ENCODE measurements around the gene ZRANB1.

Gene ZRANB1

DNA sequence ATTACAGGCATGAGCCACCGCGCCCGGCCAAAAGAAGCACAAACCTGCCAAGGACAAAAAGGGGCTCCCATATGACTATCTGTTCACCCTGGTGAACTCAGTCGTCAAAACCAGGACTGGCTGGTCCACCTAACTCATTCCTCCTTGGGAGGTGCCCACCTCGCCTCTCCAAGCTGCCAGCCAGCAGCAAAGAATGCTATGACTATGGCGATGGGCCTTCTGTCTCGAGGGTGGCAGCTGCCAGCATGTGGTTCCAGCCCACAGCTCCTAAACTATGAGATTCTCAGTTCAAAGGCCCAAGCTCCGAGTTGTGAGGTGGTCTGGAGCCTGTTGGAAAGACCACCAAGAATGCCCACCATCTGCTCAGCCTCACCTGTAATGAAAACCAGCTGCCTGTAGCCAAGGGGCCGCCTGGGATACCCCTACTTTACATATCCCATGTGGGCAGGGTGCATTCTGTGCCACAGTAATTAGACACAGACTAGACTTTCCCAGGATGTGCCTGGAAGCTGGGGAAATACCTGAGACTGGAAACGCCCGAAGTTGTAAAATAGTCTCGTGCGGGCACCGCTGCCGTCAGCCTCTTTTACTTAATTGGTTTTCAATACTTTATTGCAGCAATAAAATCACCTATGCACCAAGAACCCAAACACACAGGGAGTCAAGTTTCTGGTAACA lies 71.1 kb downstream of the ZRANB1 start:
- TF ChIP-seq, protein P1, sequence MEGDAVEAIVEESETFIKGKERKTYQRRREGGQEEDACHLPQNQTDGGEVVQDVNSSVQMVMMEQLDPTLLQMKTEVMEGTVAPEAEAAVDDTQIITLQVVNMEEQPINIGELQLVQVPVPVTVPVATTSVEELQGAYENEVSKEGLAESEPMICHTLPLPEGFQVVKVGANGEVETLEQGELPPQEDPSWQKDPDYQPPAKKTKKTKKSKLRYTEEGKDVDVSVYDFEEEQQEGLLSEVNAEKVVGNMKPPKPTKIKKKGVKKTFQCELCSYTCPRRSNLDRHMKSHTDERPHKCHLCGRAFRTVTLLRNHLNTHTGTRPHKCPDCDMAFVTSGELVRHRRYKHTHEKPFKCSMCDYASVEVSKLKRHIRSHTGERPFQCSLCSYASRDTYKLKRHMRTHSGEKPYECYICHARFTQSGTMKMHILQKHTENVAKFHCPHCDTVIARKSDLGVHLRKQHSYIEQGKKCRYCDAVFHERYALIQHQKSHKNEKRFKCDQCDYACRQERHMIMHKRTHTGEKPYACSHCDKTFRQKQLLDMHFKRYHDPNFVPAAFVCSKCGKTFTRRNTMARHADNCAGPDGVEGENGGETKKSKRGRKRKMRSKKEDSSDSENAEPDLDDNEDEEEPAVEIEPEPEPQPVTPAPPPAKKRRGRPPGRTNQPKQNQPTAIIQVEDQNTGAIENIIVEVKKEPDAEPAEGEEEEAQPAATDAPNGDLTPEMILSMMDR (conservative IDR thresholded peaks at IDR 0.05) = no peak
- no peak overlapping the region for H3K27ac ChIP-seq

DNA sequence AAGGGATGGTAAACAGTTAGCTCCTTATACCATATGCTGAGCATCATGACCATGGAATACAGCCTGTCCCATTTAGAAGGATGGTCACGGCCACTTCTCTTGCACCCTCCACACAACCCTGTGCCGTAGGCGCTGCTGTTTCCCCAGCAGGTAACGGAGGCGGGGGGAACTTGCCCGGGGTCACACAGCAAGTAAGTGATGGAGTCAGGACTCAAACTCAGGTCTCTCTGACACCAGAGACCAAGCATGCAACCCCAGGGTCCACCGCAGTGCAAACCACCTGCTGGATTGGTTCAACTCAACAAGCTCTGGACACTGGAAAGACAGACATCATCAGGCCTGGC lies 71.6 kb downstream of the ZRANB1 start:
- no peak overlapping the region for H3K27ac ChIP-seq
- TF ChIP-seq, protein P1 (conservative IDR thresholded peaks at IDR 0.05) = no peak

GRCh38 chr10:125014086-125014830 lies 72.3 kb downstream of the ZRANB1 start:
- no peak overlapping the region for H3K27ac ChIP-seq
- TF ChIP-seq, protein P1 (conservative IDR thresholded peaks at IDR 0.05) = no peak

DNA sequence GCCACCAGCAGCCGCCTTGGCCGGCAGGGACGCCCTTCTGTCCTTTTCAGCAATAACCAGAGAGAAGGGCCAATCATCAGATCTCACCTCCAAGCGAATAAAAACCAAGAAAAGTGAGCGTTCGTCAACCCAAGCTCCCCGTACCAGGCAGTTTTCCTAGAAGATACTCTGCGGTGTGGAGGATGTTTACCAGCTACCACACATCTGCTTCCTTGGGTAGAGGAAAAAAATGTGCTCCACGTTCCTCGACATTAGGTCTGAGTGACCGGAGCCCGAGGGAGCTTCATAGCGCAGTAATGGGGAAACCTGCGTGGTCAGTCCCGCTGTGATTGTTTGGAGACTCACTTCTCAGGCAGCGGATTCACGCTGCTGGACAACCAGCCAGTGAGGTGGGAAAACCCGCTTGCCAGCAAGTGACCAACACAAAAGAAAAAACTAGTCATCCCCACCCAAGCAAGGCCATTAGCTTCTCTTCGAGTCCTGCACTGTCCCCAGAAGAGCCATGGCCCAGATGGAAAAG lies 73.0 kb downstream of the ZRANB1 start:
- no peak overlapping the region for H3K27ac ChIP-seq
- TF ChIP-seq, protein P1 (conservative IDR thresholded peaks at IDR 0.05) = no peak

- no peak overlapping the region for H3K27ac ChIP-seq
- TF ChIP-seq, protein P1 (conservative IDR thresholded peaks at IDR 0.05) = no peak
Observed at GRCh38 chr10:125015356-125015944, 73.5 kb downstream of the ZRANB1 start.

DNA sequence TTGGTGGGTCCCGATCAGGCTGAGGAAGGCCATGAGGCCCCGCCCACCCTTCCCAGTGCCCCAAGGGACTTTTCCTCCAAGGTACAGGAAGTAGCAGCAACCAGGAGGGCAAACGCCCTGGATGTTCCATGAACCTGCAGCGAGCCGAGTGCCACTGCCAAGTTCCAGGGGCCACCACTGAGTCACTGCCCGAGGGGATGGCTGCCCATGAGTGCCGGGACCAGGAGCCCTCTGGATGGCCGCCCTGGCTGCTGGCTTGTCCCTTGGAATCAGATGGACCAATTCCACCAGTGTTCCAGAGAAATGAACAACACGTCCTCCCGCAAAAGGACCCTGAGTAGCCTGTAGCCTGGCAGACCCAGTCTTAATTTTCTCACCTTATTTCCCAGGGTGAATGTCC lies 74.2 kb downstream of the ZRANB1 start:
- no peak overlapping the region for H3K27ac ChIP-seq
- TF ChIP-seq, protein P1 (conservative IDR thresholded peaks at IDR 0.05) = no peak

DNA sequence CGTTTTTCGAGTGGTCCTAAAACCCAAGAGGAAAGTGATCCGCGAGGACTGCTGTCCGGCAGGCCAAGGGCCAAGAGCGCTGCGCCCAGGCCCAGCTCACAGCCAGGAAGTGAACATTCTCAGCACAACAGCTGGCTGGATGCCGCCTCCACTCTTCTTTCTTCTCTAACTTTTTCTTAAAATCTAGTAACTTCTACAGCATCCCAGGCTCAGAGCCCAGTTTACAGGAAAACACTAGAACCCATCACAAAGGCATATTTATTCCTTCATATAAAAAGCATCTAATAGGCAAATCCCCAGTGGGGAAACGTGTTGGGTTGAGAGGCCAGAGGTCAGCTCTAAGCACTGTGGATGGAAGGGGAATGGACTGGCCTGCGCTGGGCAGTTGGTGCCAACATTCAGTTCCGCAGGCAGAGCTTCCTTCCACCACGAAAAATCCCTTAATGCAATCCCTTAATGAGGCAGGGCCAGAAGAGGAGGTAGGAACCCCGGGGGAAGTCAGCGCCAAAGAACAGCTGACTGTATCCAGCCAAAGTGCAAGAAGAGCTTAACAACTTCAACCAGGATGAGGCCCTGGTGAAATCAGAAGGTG lies 74.8 kb downstream of the ZRANB1 start:
- TF ChIP-seq, protein P1 (conservative IDR thresholded peaks at IDR 0.05) = no peak

More for the DNA sequence above, 74.8 kb downstream of the ZRANB1 start:
- H3K27ac ChIP-seq = no peak overlapping the region

Data from VCaP (cell line).